Left colon (tissue), 2 donors: ENCODE measurements around the gene MEIOSIN. TPM values are rescaled to one million over a fixed set of nuclear protein-coding genes. Genes with fewer than 3 reads are reported as not detected.
"Not testable (repeated sequence)": the region's sequence is repeated elsewhere in the genome, so short reads cannot be mapped to it uniquely, and the experiment has no call there.

Experiments
- ATAC-seq: fragments of 200-7000 bp; cut with Tn5 transposase; one replicate; pipeline ENCODE4 v1.9.1; 2020; ENCODE audit warnings: mild to moderate bottlenecking, moderate library complexity
- DNase-seq, 2 donors: peaks; one replicate each; pipeline ENCODE4 v3.0.0-alpha.2; 2020
- intact Hi-C, 2 donors: fragments of 100-400 bp; cut with DNase I in 1 of 2; cut with micrococcal nuclease in 1 of 2; formaldehyde crosslinking; loops; one replicate each; pipeline versions ENCODE4 v1.11.2 to v1.14.0; 2022; cut with DNase I, micrococcal nuclease
- total RNA-seq, 2 donors: library from RNA; stranded (reverse); fragmentation: NEBNext Ultra II Directional; extraction: Animal tissue kit (Norgen Biotek cat#: 25700); gene quantifications; one replicate each; pipeline ENCODE4 v1.2.1, GENCODE V29; 2021
- donor health status: DM: no; HTN: no; CAD: no.
- donor health status: DM: yes; HTN: yes; CAD: no.

The MEIOSIN gene
- total RNA-seq, 2 donors from 2014 or later: not detected

GRCh38 chr19:45785097-45785496, 51.9 kb downstream of the MEIOSIN start:
- ATAC-seq: no peak
- intact Hi-C loops: no loop called here
- DNase-seq: no peak

GRCh38 chr19:45785781-45786532, 52.7 kb downstream of the MEIOSIN start:
- intact Hi-C loops: no loop called here
- no peak for DNase-seq

GRCh38 chr19:45786533-45786894, 53.3 kb downstream of the MEIOSIN start:
- intact Hi-C loops: no loop called here
- no peak for DNase-seq
- ATAC-seq: no peak

More at GRCh38 chr19:45785781-45786532, 52.7 kb downstream of the MEIOSIN start:
- no peak for ATAC-seq

GRCh38 chr19:45789035-45789786, 56.0 kb downstream of the MEIOSIN start:
- DNase-seq (no peak), ATAC-seq (no peak)
- intact Hi-C loops: no loop called here

- DNase-seq: no peak
- intact Hi-C loops: no loop called here
- ATAC-seq: no peak
Observed at GRCh38 chr19:45790942-45791341, 57.7 kb downstream of the MEIOSIN start.

GRCh38 chr19:45791744-45792469, 58.7 kb downstream of the MEIOSIN start:
- intact Hi-C loops: no loop called here

GRCh38 chr19:45792470-45793177, 59.4 kb downstream of the MEIOSIN start, which contains the start of gene DMWD:
Gene DMWD (minus strand): TSS chr19:45792845. CDS start chr19:45792756, 89 bp downstream.
- peak; percentile 99 to 100 for DNase-seq
- ATAC-seq: peak; percentile 99
- intact Hi-C loops: no loop called here

More at GRCh38 chr19:45791744-45792469, 58.7 kb downstream of the MEIOSIN start:
- DNase-seq (no peak), ATAC-seq (no peak)

GRCh38 chr19:45793178-45793564, 59.9 kb downstream of the MEIOSIN start:
- ATAC-seq (no peak), DNase-seq (no peak)
- intact Hi-C loops: no loop called here

GRCh38 chr19:45793876-45794275, 60.6 kb downstream of the MEIOSIN start:
- ATAC-seq: no peak
- intact Hi-C loops: no loop called here
- no peak for DNase-seq

GRCh38 chr19:45794627-45795026, 61.4 kb downstream of the MEIOSIN start:
- intact Hi-C loops: no loop called here

GRCh38 chr19:45798995-45799517, 65.8 kb downstream of the MEIOSIN start:
- ATAC-seq (peak; percentile 85), DNase-seq (peak in 1 of 2 donors; percentile 63)
- intact Hi-C loops: no loop called here

More at GRCh38 chr19:45794627-45795026, 61.4 kb downstream of the MEIOSIN start:
- DNase-seq (no peak), ATAC-seq (no peak)

- ATAC-seq: peak; percentile 8
- DNase-seq, intact Hi-C loops: not testable (repeated sequence)
Observed at GRCh38 chr19:45799541-45799940, 66.3 kb downstream of the MEIOSIN start.

GRCh38 chr19:45800070-45800553, 66.9 kb downstream of the MEIOSIN start:
- no peak for ATAC-seq
- intact Hi-C loops: no loop called here

GRCh38 chr19:45801603-45802175, 68.5 kb downstream of the MEIOSIN start:
- ATAC-seq: no peak
- intact Hi-C loops: no loop called here
- DNase-seq: no peak

More at GRCh38 chr19:45800070-45800553, 66.9 kb downstream of the MEIOSIN start:
- no peak for DNase-seq

- intact Hi-C loops: no loop called here
- ATAC-seq (no peak), DNase-seq (no peak)
Observed at GRCh38 chr19:45804140-45804958, 71.1 kb downstream of the MEIOSIN start.

- no peak for ATAC-seq
- intact Hi-C loops: no loop called here
- no peak for DNase-seq
Observed at GRCh38 chr19:45804959-45805230, 71.7 kb downstream of the MEIOSIN start.

GRCh38 chr19:45805719-45806118, 72.5 kb downstream of the MEIOSIN start:
- no peak for DNase-seq
- ATAC-seq: no peak
- intact Hi-C loops: no loop called here
